Measurements from ENCODE around the gene HTT. TPM values are rescaled to one million over a fixed set of nuclear protein-coding genes. Genes with fewer than 3 reads are reported as not detected.

The HTT gene
- total and polyA plus RNA-seq, 9 of the 15 experiments (the other 6 are each of a cell fraction or from before 2014, with no cell fraction given), result 0.66 to 31.6 (median 14.7) TPM

GRCh38 chr4:3029464-3029863 lies 45.0 kb upstream of the HTT start:
- intact Hi-C loops (cut with micrococcal nuclease) (no loop called here), in situ Hi-C loops (cut with MboI) (no loop called here)
- H3K9ac ChIP-seq (ENCODE audit: insufficient read depth in 1 of 2, low read depth in 2 of 2, low read length in 2 of 2), result no peak overlapping the region
- H2AFZ ChIP-seq (ENCODE audit: low read depth, low read length), result no peak overlapping the region
- no peak for TF ChIP-seq ZNF778 (CRISPR knock-in tag; IDR thresholded peaks at IDR 0.05)
- no peak for TF ChIP-seq ZBTB17 (CRISPR knock-in tag; IDR thresholded peaks at IDR 0.05)
- TF ChIP-seq ZNF324 (CRISPR knock-in tag; IDR thresholded peaks at IDR 0.05), result no peak
- TF ChIP-seq PHF20 (IDR thresholded peaks at IDR 0.05; ENCODE audit: partially characterized antibody), result no peak
- TF ChIP-seq NKRF (IDR thresholded peaks at IDR 0.05; ENCODE audit: borderline replicate concordance), result no peak
- TF ChIP-seq ZBTB9 (CRISPR knock-in tag; IDR thresholded peaks at IDR 0.05), result no peak
- TF ChIP-seq ZNF395 (CRISPR knock-in tag; IDR thresholded peaks at IDR 0.05), result no peak
- TF ChIP-seq ARID3A (IDR thresholded peaks at IDR 0.05; ENCODE audit: borderline replicate concordance, low read depth, low read length), result no peak
- no peak for TF ChIP-seq PRDM10 (IDR thresholded peaks at IDR 0.05; ENCODE audit: partially characterized antibody)
- TF ChIP-seq E2F6 (IDR thresholded peaks at IDR 0.05; ENCODE audit: borderline replicate concordance in 1 of 2, extremely low read depth in 1 of 2, insufficient read depth in 1 of 2, insufficient read length in 1 of 2, low read depth in 1 of 2, low read length in 1 of 2, poor library complexity in 1 of 2, severe bottlenecking in 1 of 2), result no peak
- no peak for FAIRE-seq
- H3K9me3 ChIP-seq (replicated peaks; ENCODE audit: control insufficient read depth, insufficient read depth, low read depth, low read length), result no peaks in the 10 kb centered on the region
- H3K4me3 ChIP-seq, result no peak overlapping the region
- H3K4me2 ChIP-seq (ENCODE audit: insufficient read depth, low read length), result no peak overlapping the region
- H3K4me1 ChIP-seq (replicated peaks in 1 of 2; ENCODE audit: control insufficient read depth in 2 of 2, insufficient read depth in 2 of 2, low read length in 2 of 2), result no peaks in the 10 kb centered on the region; a peak in 1 of 5 replicates
- no peak overlapping the region for H3K27ac ChIP-seq (ENCODE audit: extremely low read depth, low read depth, low read length)
- no peaks in the 10 kb centered on the region; the same call in 1 of the 2 replicates for H4K20me1 ChIP-seq (replicated peaks; ENCODE audit: control insufficient read depth, insufficient read depth, low read length)
- WGBS (ENCODE audit: insufficient coverage, low coverage, missing lambda C conversion rate), result 4% methylated on average over 9 of the region's 9 CpGs
- BruUV-seq (replicated peaks), result no TSS peak
- no peaks in the 10 kb centered on the region for H3K79me2 ChIP-seq (ENCODE audit: control insufficient read depth, insufficient read depth, low read length)
- DNase-seq (ENCODE audit: extremely low read depth in 1 of 4, low spot score in 3 of 4), result no peak
- peaks cover 62 to 88% of the 10 kb centered on the region in 2 experiments for H3K27me3 ChIP-seq (ENCODE audit: control insufficient read depth in 2 of 2, insufficient read depth in 2 of 2, low read length in 2 of 2)
- H3K36me3 ChIP-seq (ENCODE audit: control insufficient read depth, insufficient read depth, low read length), result no peaks in the 10 kb centered on the region
- no peak for ATAC-seq
- CTCF ChIA-PET (ENCODE audit: low intra/inter-chr PET ratio), result no interaction called here
- no peaks in the 10 kb centered on the region for H3K9me1 ChIP-seq (ENCODE audit: control insufficient read depth, insufficient read depth, low read length)
- POLR2A ChIA-PET, result no interaction called here
